ENCODE data around the gene GDPD3. TPM values are rescaled to one million over a fixed set of nuclear protein-coding genes. Genes with fewer than 3 reads are reported as not detected.

GDPD3 gene
- total and polyA plus RNA-seq, 2 of the 13 experiments (the other 11 are each of a cell fraction or from before 2014, with no cell fraction given), result 18.7 to 20.6 TPM

GRCh38 chr16:30075503-30076275 lies 37.6 kb downstream of the GDPD3 start, which contains the start of gene PPP4C (continued):
- TF ChIP-seq ZNF430 (CRISPR knock-in tag; IDR thresholded peaks at IDR 0.05), result peak; percentile 35; the same call in 1 of the 2 replicates
- TF ChIP-seq HOXD1 (CRISPR knock-in tag; IDR thresholded peaks at IDR 0.05), result peak; percentile 18; the same call in 1 of the 2 replicates
- no peak for TF ChIP-seq ZNF101 (CRISPR knock-in tag; IDR thresholded peaks at IDR 0.05; ENCODE audit: borderline replicate concordance, low read depth)
- peak; percentile 88 for TF ChIP-seq TOPORS (CRISPR knock-in tag; IDR thresholded peaks at IDR 0.05)
- TF ChIP-seq CENPT (CRISPR knock-in tag; IDR thresholded peaks at IDR 0.05; ENCODE audit: low read depth), result 0 out of 2 replicates have a peak, but pooled peaks have one; percentile 34
- no peak for TF ChIP-seq ONECUT2 (CRISPR knock-in tag; IDR thresholded peaks at IDR 0.05)
- no peak for TF ChIP-seq KDM3A (CRISPR knock-in tag; IDR thresholded peaks at IDR 0.05; ENCODE audit: low read depth)
- TF ChIP-seq, protein P1, sequence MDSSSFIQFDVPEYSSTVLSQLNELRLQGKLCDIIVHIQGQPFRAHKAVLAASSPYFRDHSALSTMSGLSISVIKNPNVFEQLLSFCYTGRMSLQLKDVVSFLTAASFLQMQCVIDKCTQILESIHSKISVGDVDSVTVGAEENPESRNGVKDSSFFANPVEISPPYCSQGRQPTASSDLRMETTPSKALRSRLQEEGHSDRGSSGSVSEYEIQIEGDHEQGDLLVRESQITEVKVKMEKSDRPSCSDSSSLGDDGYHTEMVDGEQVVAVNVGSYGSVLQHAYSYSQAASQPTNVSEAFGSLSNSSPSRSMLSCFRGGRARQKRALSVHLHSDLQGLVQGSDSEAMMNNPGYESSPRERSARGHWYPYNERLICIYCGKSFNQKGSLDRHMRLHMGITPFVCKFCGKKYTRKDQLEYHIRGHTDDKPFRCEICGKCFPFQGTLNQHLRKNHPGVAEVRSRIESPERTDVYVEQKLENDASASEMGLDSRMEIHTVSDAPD (CRISPR knock-in tag; IDR thresholded peaks at IDR 0.05), result no peak
- TF ChIP-seq ZNF367 (CRISPR knock-in tag; IDR thresholded peaks at IDR 0.05; ENCODE audit: borderline replicate concordance), result no peak
- TF ChIP-seq, protein P2, sequence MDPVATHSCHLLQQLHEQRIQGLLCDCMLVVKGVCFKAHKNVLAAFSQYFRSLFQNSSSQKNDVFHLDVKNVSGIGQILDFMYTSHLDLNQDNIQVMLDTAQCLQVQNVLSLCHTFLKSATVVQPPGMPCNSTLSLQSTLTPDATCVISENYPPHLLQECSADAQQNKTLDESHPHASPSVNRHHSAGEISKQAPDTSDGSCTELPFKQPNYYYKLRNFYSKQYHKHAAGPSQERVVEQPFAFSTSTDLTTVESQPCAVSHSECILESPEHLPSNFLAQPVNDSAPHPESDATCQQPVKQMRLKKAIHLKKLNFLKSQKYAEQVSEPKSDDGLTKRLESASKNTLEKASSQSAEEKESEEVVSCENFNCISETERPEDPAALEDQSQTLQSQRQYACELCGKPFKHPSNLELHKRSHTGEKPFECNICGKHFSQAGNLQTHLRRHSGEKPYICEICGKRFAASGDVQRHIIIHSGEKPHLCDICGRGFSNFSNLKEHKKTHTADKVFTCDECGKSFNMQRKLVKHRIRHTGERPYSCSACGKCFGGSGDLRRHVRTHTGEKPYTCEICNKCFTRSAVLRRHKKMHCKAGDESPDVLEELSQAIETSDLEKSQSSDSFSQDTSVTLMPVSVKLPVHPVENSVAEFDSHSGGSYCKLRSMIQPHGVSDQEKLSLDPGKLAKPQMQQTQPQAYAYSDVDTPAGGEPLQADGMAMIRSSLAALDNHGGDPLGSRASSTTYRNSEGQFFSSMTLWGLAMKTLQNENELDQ (CRISPR knock-in tag; IDR thresholded peaks at IDR 0.05; ENCODE audit: borderline replicate concordance), result no peak; the same call in 1 of the 2 replicates
- TF ChIP-seq CEBPG (CRISPR knock-in tag; IDR thresholded peaks at IDR 0.05), result peak; percentile 70
- TF ChIP-seq ZFY (CRISPR knock-in tag; IDR thresholded peaks at IDR 0.05), result peak; percentile 56
- no peak for TF ChIP-seq TAF15 (IDR thresholded peaks at IDR 0.05; ENCODE audit: low read depth, low read length, poor library complexity, severe bottlenecking)
- TF ChIP-seq CENPX (CRISPR knock-in tag; IDR thresholded peaks at IDR 0.05), result no peak
- TF ChIP-seq RBAK (CRISPR knock-in tag; IDR thresholded peaks at IDR 0.05), result 0 out of 2 replicates have a peak, but pooled peaks have one; percentile 64
- TF ChIP-seq ZNF318 (CRISPR knock-in tag; IDR thresholded peaks at IDR 0.05), result no peak
- peak; percentile 75; the same call in 1 of the 2 replicates for TF ChIP-seq ZNF547 (CRISPR knock-in tag; IDR thresholded peaks at IDR 0.05)

Data from HepG2 (cell line).